ENCODE data around the gene UGGT2.

GRCh38 chr13:95787356-95788099 is 265.7 kb downstream of the UGGT2 start:
- TF ChIP-seq CTCF (IDR thresholded peaks at IDR 0.05) (no peak), EP300 (IDR thresholded peaks at IDR 0.05) (no peak), ESRRA (IDR thresholded peaks at IDR 0.05; ENCODE audit: borderline replicate concordance, low read length) (no peak), ATOH8 (CRISPR knock-in tag; IDR thresholded peaks at IDR 0.05; ENCODE audit: low read depth) (no peak), CEBPB (IDR thresholded peaks at IDR 0.05) (no peak), NPAS2 (CRISPR knock-in tag; IDR thresholded peaks at IDR 0.05; ENCODE audit: borderline replicate concordance) (no peak)

All from A549 (cell line).